ENCODE results near the gene NAA20. TPM values are rescaled to one million over a fixed set of nuclear protein-coding genes. Genes with fewer than 3 reads are reported as not detected.

The NAA20 gene
- total RNA-seq, 1 experiment from 2014 or later: 65.6 TPM

GRCh38 chr20:19968028-19968427 lies 49.1 kb upstream of the NAA20 start:
- ChIA-PET POLR2A (no interaction called here), CTCF (no interaction called here)
- no peak overlapping the region for H3K4me3 ChIP-seq (ENCODE audit: low read depth in 2 of 2, low read length in 2 of 2)
- peaks cover 4% of the 10 kb centered on the region for H3K4me1 ChIP-seq (ENCODE audit: control insufficient read depth, insufficient read depth, low read length)
- no TSS peak for BruUV-seq (replicated peaks)
- no peaks in the 10 kb centered on the region for H3K9me3 ChIP-seq (ENCODE audit: control insufficient read depth, insufficient read depth, low read depth, low read length)
- no peaks in the 10 kb centered on the region for H3K27me3 ChIP-seq (ENCODE audit: control insufficient read depth, insufficient read depth, low read length)
- H3K27ac ChIP-seq (ENCODE audit: low read length): no peak overlapping the region
- intact Hi-C loops (cut with micrococcal nuclease; ENCODE audit: unreplicated experiment): no loop called here
- DNase-seq (ENCODE audit: low read depth, low spot score) (no peak), ATAC-seq (no peak)
- no peaks in the 10 kb centered on the region for H3K36me3 ChIP-seq (ENCODE audit: control insufficient read depth, insufficient read depth, low read length)
- in situ Hi-C loops (cut with HindIII; ENCODE audit: low pct_unique_long_range_greater_than_20kb, low sequenced_read_pairs): no loop called here
- TF ChIP-seq POLR2AphosphoS5 (IDR thresholded peaks at IDR 0.05; ENCODE audit: low read depth, low read length): no peak
- no peak for TF ChIP-seq REST (IDR thresholded peaks at IDR 0.05; ENCODE audit: insufficient read depth in 1 of 2, low read depth in 2 of 2, low read length in 1 of 2)

GRCh38 chr20:19968466-19969073 lies 48.6 kb upstream of the NAA20 start:
- CTCF ChIA-PET: no interaction called here
- Histone ChIP-seq H3K27ac (ENCODE audit: low read length) (no peak overlapping the region), H3K9me3 (ENCODE audit: control insufficient read depth, insufficient read depth, low read depth, low read length) (no peaks in the 10 kb centered on the region), H3K27me3 (ENCODE audit: control insufficient read depth, insufficient read depth, low read length) (no peaks in the 10 kb centered on the region), H3K36me3 (ENCODE audit: control insufficient read depth, insufficient read depth, low read length) (no peaks in the 10 kb centered on the region), H3K4me3 (ENCODE audit: low read depth in 2 of 2, low read length in 2 of 2) (no peak overlapping the region), H3K4me1 (ENCODE audit: control insufficient read depth, insufficient read depth, low read length) (peaks cover 4% of the 10 kb centered on the region)
- intact Hi-C loops (cut with micrococcal nuclease; ENCODE audit: unreplicated experiment) (no loop called here), in situ Hi-C loops (cut with HindIII; ENCODE audit: low pct_unique_long_range_greater_than_20kb, low sequenced_read_pairs) (no loop called here)
- TF ChIP-seq TCF7L2 (IDR thresholded peaks at IDR 0.05; ENCODE audit: low read depth, low read length): no peak
- TF ChIP-seq REST (IDR thresholded peaks at IDR 0.05; ENCODE audit: insufficient read depth in 1 of 2, low read depth in 2 of 2, low read length in 1 of 2): no peak
- TF ChIP-seq CTCF (IDR thresholded peaks at IDR 0.05): no peak
- no peak for TF ChIP-seq POLR2AphosphoS5 (IDR thresholded peaks at IDR 0.05; ENCODE audit: low read depth, low read length)
- no peak for TF ChIP-seq SIN3A (IDR thresholded peaks at IDR 0.05; ENCODE audit: borderline replicate concordance, insufficient read depth, low read depth, low read length)
- DNase-seq (ENCODE audit: low read depth, low spot score): no peak
- ATAC-seq: no peak
- BruUV-seq (replicated peaks): no TSS peak
- POLR2A ChIA-PET: no interaction called here
